GM10266 (cell line): ENCODE measurements around the gene DTX1.
"Not testable (repeated sequence)": the region's sequence is repeated elsewhere in the genome, so short reads cannot be mapped to it uniquely, and the experiment has no call there.

Experiments used
- DNase-seq: peaks from one replicate; pipeline ENCODE4 v3.0.0; 2012; ENCODE audit errors: extremely low spot score
- CTCF ChIP-seq: IDR thresholded peaks from 2 replicates; pipeline ENCODE4 v1.5.1; 2012; ENCODE audit warnings: mild to moderate bottlenecking, low read depth; ENCODE audit not compliant: control insufficient read depth, insufficient read depth; ENCODE audit errors: missing control alignments

Gene DTX1

GRCh38 chr12:113115455-113116126 is 59.1 kb downstream of the DTX1 start:
- no peak for TF ChIP-seq CTCF
- no peak for DNase-seq

- DNase-seq = no peak
- no peak for TF ChIP-seq CTCF
Measured at GRCh38 chr12:113116875-113117274, 60.3 kb downstream of the DTX1 start.

GRCh38 chr12:113117684-113118083 is 61.2 kb downstream of the DTX1 start:
- DNase-seq = not testable (repeated sequence)

- no peak for DNase-seq
- TF ChIP-seq CTCF = no peak
Measured at GRCh38 chr12:113118142-113118541, 61.6 kb downstream of the DTX1 start.

GRCh38 chr12:113119980-113120669 is 63.6 kb downstream of the DTX1 start:
- DNase-seq = no peak

GRCh38 chr12:113120670-113121370 is 64.3 kb downstream of the DTX1 start:
- TF ChIP-seq CTCF = no peak
- no peak for DNase-seq

More at GRCh38 chr12:113119980-113120669, 63.6 kb downstream of the DTX1 start:
- TF ChIP-seq CTCF = no peak

GRCh38 chr12:113127791-113128199 is 71.3 kb downstream of the DTX1 start:
- TF ChIP-seq CTCF = no peak
- DNase-seq = no peak
